Glomerular endothelial cell (primary cell): ENCODE data around the gene DDX25. TPM values are rescaled to one million over a fixed set of nuclear protein-coding genes. Genes with fewer than 3 reads are reported as not detected.

Experiments
- DNase-seq: peaks from one replicate; pipeline ENCODE4 v3.0.0-alpha.2; 2011; ENCODE audit warnings: low read depth, low spot score; ENCODE audit errors: extremely low read depth
- total RNA-seq: library from RNA; depleted of rRNA; stranded (reverse); fragments of >200 nt; gene quantifications from 2 replicates; pipeline ENCODE4 v1.2.3, GENCODE V29; 2015

Gene DDX25
- total RNA-seq, 1 donor from 2014 or later, result not detected

- DNase-seq, result no peak
These were observed 64.0 kb downstream of the DDX25 start for GRCh38 chr11:125968354-125968753.

GRCh38 chr11:125971618-125972017 lies 67.3 kb downstream of the DDX25 start:
- no peak for DNase-seq

GRCh38 chr11:125974284-125974683 lies 70.0 kb downstream of the DDX25 start:
- no peak for DNase-seq

GRCh38 chr11:125975634-125976033 lies 71.3 kb downstream of the DDX25 start:
- no peak for DNase-seq

GRCh38 chr11:125976156-125976555 lies 71.8 kb downstream of the DDX25 start:
- no peak for DNase-seq

- DNase-seq, result no peak
These were observed 73.0 kb downstream of the DDX25 start for GRCh38 chr11:125977333-125977732.

GRCh38 chr11:125978181-125978716 lies 73.9 kb downstream of the DDX25 start:
- no peak for DNase-seq

Other genes with a start within 250 kb of the DDX25 start
- not detected in 2 replicates for gene ACRV1, start 223.7 kb upstream of the DDX25 start, total RNA-seq
- not detected in 2 replicates for gene PATE1, start 158.2 kb upstream of the DDX25 start, total RNA-seq
- 0.93 TPM in 1 of 2 replicates, not detected in the other for gene PATE2, start 125.7 kb upstream of the DDX25 start, total RNA-seq
- not detected in 2 replicates for gene PATE3, start 116.4 kb upstream of the DDX25 start, total RNA-seq
- gene PATE4, start 71.2 kb upstream of the DDX25 start, total RNA-seq, result not detected in 2 replicates
- gene HYLS1, start 16.8 kb upstream of the DDX25 start, total RNA-seq, result 7.5 and 8.9 TPM in 2 replicates
- 7.5 and 11.4 TPM in 2 replicates for gene PUS3, start 1.3 kb upstream of the DDX25 start, total RNA-seq
- gene VSIG10L2, start 41.5 kb downstream of the DDX25 start, total RNA-seq, result not detected in 2 replicates
- 6.1 and 7.7 TPM in 2 replicates for gene CDON, start 158.4 kb downstream of the DDX25 start, total RNA-seq